GM12878 (cell line): ENCODE results near the gene ACVR1. TPM values are rescaled to one million over a fixed set of nuclear protein-coding genes. Genes with fewer than 3 reads are reported as not detected.

Experiments used
- ATAC-seq: fragments of 200-7000 bp; cut with Tn5 transposase; 3 replicates; pipeline ENCODE4 v1.9.1; 2020; ENCODE audit warnings: mild to moderate bottlenecking, moderate library complexity
- BruUV-seq: library from RNA; stranded (reverse); fragments of 400-500 nt; replicated peaks from 2 replicates; lab custom pipeline; 2021; lab: Mats Ljungman, UMichigan
- CTCF ChIA-PET: fragments of 300-600 bp; sonication (Branson Sonifier 250); formaldehyde crosslinking; extraction: SDS; loops from one replicate; lab custom pipeline; 2021; ENCODE audit warnings: inconsistent platforms; lab: Yijun Ruan, JAX
- POLR2A ChIA-PET: fragments of 350-600 bp; formaldehyde crosslinking; extraction: SDS; loops from one replicate; lab custom pipeline; 2021; ENCODE audit warnings: inconsistent platforms; lab: Charles Lee
- RAD21 ChIA-PET: fragments of 300-600 bp; sonication (Branson Sonifier 250); formaldehyde crosslinking; loops from one replicate; lab custom pipeline; 2023; ENCODE audit warnings: antibody characterized with exemption; ENCODE audit not compliant: unreplicated experiment; lab: Charles Lee
- SMC1A ChIA-PET: fragments of 300-600 bp; sonication (Branson Sonifier 250); formaldehyde crosslinking; loops from one replicate; lab custom pipeline; 2023; ENCODE audit not compliant: unreplicated experiment, uncharacterized antibody; lab: Charles Lee
- DNase-seq: peaks from one replicate; pipeline ENCODE4 v3.0.0-alpha.2; 2011; ENCODE audit warnings: low read depth, low spot score
- FAIRE-seq: peaks from 3 replicates; lab custom pipeline; 2011; peaks lifted over from hg19 to GRCh38; lab: Jason Lieb, UNC
- H2AFZ ChIP-seq: 2 replicates; pipeline ENCODE4 v1.6.0; 2011; ENCODE audit warnings: low read depth, low read length, control low read depth; ENCODE audit not compliant: control insufficient read depth
- H3K27ac ChIP-seq: 2 replicates; pipeline ENCODE4 v1.5.1; 2011; ENCODE audit warnings: control low read depth; ENCODE audit not compliant: control insufficient read depth, insufficient read depth
- H3K27me3 ChIP-seq, 2 experiments: replicated peaks in 1 of 2; 2 replicates each; pipeline versions ENCODE4 v1.6.0 to v1.6.1; 2011; ENCODE audit warnings: low read length in 1 of 2; ENCODE audit not compliant: control insufficient read depth in 2 of 2, insufficient read depth in 2 of 2
- H3K36me3 ChIP-seq, 2 experiments: 2 replicates each; pipeline ENCODE4 v1.5.1; 2011; ENCODE audit warnings: low read length in 1 of 2; ENCODE audit not compliant: control insufficient read depth in 2 of 2, insufficient read depth in 2 of 2
- H3K4me1 ChIP-seq: 2 replicates; pipeline ENCODE4 v1.6.1; 2011; ENCODE audit warnings: mild to moderate bottlenecking, low read length, moderate library complexity, mixed read lengths; ENCODE audit not compliant: control insufficient read depth, insufficient read depth
- H3K4me2 ChIP-seq: 2 replicates; pipeline ENCODE4 v1.6.0; 2011; ENCODE audit warnings: control low read depth; ENCODE audit not compliant: control insufficient read depth, insufficient read depth
- H3K4me3 ChIP-seq: fragments of 200-600 bp; sonication (generic); 2 replicates; pipeline ENCODE4 v1.5.1; 2016
- H3K79me2 ChIP-seq: 2 replicates; pipeline ENCODE4 v1.6.0; 2011; ENCODE audit warnings: low read length; ENCODE audit not compliant: control insufficient read depth, insufficient read depth
- H3K9ac ChIP-seq: 2 replicates; pipeline ENCODE4 v1.8.0; 2011; ENCODE audit warnings: low read length, control low read depth, mixed read lengths; ENCODE audit not compliant: control insufficient read depth, insufficient read depth
- H3K9me3 ChIP-seq: replicated peaks from 3 replicates; pipeline ENCODE4 v1.5.1; 2011; ENCODE audit warnings: mild to moderate bottlenecking, low read length; ENCODE audit not compliant: control insufficient read depth, insufficient read depth
- H4K20me1 ChIP-seq: 2 replicates; pipeline ENCODE4 v1.6.0; 2011; ENCODE audit not compliant: control insufficient read depth, insufficient read depth
- EGR1 ChIP-seq, 2 experiments: IDR thresholded peaks; 1 replicate in 1 of 2; 2 replicates in 1 of 2; pipeline ENCODE4 v1.6.1; 2011 to 2012; ENCODE audit warnings: low read depth in 2 of 2, low read length in 2 of 2, borderline replicate concordance in 1 of 2, mild to moderate bottlenecking in 1 of 2, moderate library complexity in 1 of 2
- HCFC1 ChIP-seq: fragments of 150-350 bp; IDR thresholded peaks from 2 replicates; pipeline ENCODE4 v1.6.1; 2014; ENCODE audit warnings: low read length
- HSF1 ChIP-seq: fragments of 150-350 bp; IDR thresholded peaks from 2 replicates; pipeline ENCODE4 v1.6.1; 2014; ENCODE audit warnings: mild to moderate bottlenecking, low read depth, low read length
- RAD51 ChIP-seq: fragments of 450-650 bp; IDR thresholded peaks from 2 replicates; pipeline ENCODE4 v1.6.1; 2016; ENCODE audit warnings: moderate library complexity, mild to moderate bottlenecking, inconsistent platforms
- SMAD1 ChIP-seq: fragments of 450-650 bp; IDR thresholded peaks from 2 replicates; pipeline ENCODE4 v1.6.1; 2018; ENCODE audit warnings: mild to moderate bottlenecking, low read depth; ENCODE audit not compliant: partially characterized antibody
- TCF3 ChIP-seq: IDR thresholded peaks from 2 replicates; pipeline ENCODE4 v1.6.1; 2012; ENCODE audit warnings: low read depth, mild to moderate bottlenecking, low read length, borderline replicate concordance; ENCODE audit not compliant: insufficient read depth
- WRNIP1 ChIP-seq: IDR thresholded peaks from 2 replicates; pipeline ENCODE4 v1.6.1; 2011; ENCODE audit warnings: low read depth, low read length, improper control_type of control experiment, borderline replicate concordance
- YY1 ChIP-seq: IDR thresholded peaks from 2 replicates; pipeline ENCODE4 v1.6.1; 2011; ENCODE audit warnings: low read depth, mild to moderate bottlenecking, low read length
- ZBTB4 ChIP-seq: fragments of 450-650 bp; formaldehyde crosslinking; IDR thresholded peaks from 2 replicates; pipeline ENCODE4 v1.4.0; 2022; ENCODE audit warnings: mild to moderate bottlenecking, moderate library complexity
- ZNF217 ChIP-seq: fragments of 450-650 bp; IDR thresholded peaks from 2 replicates; pipeline ENCODE4 v1.6.1; 2017; ENCODE audit warnings: antibody characterized with exemption, mild to moderate bottlenecking
- ZNF24 ChIP-seq: fragments of 450-650 bp; IDR thresholded peaks from 2 replicates; pipeline ENCODE4 v1.6.1; 2017; ENCODE audit warnings: antibody characterized with exemption, mild to moderate bottlenecking
- WGBS: methylation state at CpG from one replicate; pipeline ENCODE4 v1.1.6; 2016; ENCODE audit warnings: low lambda C conversion rate; ENCODE audit not compliant: insufficient replicate concordance, insufficient coverage; ENCODE audit errors: missing lambda C conversion rate; 5-methylcytosine and 5-hydroxymethylcytosine counted together
- in situ Hi-C: fragments of 300-500 bp; cut with MboI; formaldehyde crosslinking; loops from 9 replicates; pipeline ENCODE4 v1.14.3; 2018; ENCODE audit warnings: mixed read lengths
- intact Hi-C: fragments of 100-400 bp; cut with micrococcal nuclease; formaldehyde crosslinking; loops from one replicate; pipeline ENCODE4 v1.14.2; 2022; ENCODE audit not compliant: unreplicated experiment
- polyA plus RNA-seq, 11 experiments: library from polyadenylated mRNA; depleted of rRNA in 4 of 11; unstranded in 6 of 11; stranded (reverse) in 5 of 11; fragments of >200 nt; fragmentation: Nextera tagmentation in 4 of 11; fragmentation: Illumina TruSeq in 1 of 11; extraction: Ambion mirVana in 4 of 11; extraction: Trizol in 1 of 11; gene quantifications; 1 replicate in 1 of 11; 2 replicates in 10 of 11; pipeline versions ENCODE4 v1.2.1 to v1.2.3, GENCODE V29; 2011 to 2016; ENCODE audit warnings: inconsistent platforms in 2 of 11, missing spikeins in 2 of 11, low read depth in 1 of 11
- total RNA-seq, 4 experiments: library from RNA; depleted of rRNA in 3 of 4; stranded (reverse); fragments of >200 nt in 3 of 4; fragmentation: Illumina TruSeq in 1 of 4; extraction: Trizol in 1 of 4; gene quantifications; 2 replicates each; pipeline versions ENCODE4 v1.2.1 to v1.2.3, GENCODE V29; 2013 to 2021
- TF ChIP-seq, protein P1 (sequence below): fragments of 450-650 bp; IDR thresholded peaks from 2 replicates; pipeline ENCODE4 v1.6.1; 2017; ENCODE audit warnings: borderline replicate concordance
- TF ChIP-seq, protein P2 (sequence below): fragments of 450-650 bp; IDR thresholded peaks from 2 replicates; pipeline ENCODE4 v1.6.1; 2018; ENCODE audit warnings: mild to moderate bottlenecking, low read depth, moderate library complexity; ENCODE audit not compliant: partially characterized antibody

ACVR1 gene
- total and polyA plus RNA-seq, 10 of the 15 experiments (the other 5 are each of a cell fraction or from before 2014, with no cell fraction given) = 0.06 to 0.24 (median 0.14) TPM; not detected in 4

DNA sequence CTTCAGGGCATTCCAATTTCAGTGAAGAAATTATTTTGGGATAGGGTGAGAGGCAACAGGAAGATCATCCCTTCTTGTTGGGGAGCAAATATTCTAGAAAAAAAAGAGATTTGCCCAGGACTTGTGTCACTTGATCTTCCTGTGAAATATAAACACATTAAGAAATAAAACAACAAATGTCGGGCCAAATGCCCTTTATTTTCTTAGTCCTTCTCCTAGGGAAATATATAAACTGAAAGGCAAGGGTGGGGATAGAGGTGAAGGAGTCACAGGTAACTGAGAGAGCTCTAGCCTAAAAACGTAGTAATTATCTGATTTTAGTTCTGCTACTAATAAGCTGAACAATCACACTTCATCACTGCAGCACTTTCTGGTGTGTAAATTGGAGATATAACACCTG is 142.9 kb downstream of the ACVR1 start (continued):
- TF ChIP-seq TCF3 (no peak), SMAD1 (no peak), ZNF24 (no peak), EGR1 (IDR thresholded peaks at IDR 0.05; ENCODE audit: borderline replicate concordance in 1 of 2, low read depth in 2 of 2, low read length in 2 of 2) (no peak), RAD51 (no peak)

- POLR2A ChIA-PET = no interaction called here
- DNase-seq (no peak), ATAC-seq (no peak), FAIRE-seq (no peak)
- TF ChIP-seq WRNIP1 (no peak), YY1 (no peak), ZBTB4 (no peak), SMAD1 (no peak), HSF1 (no peak), HCFC1 (no peak), ZNF217 (no peak)
- TF ChIP-seq, protein P1, sequence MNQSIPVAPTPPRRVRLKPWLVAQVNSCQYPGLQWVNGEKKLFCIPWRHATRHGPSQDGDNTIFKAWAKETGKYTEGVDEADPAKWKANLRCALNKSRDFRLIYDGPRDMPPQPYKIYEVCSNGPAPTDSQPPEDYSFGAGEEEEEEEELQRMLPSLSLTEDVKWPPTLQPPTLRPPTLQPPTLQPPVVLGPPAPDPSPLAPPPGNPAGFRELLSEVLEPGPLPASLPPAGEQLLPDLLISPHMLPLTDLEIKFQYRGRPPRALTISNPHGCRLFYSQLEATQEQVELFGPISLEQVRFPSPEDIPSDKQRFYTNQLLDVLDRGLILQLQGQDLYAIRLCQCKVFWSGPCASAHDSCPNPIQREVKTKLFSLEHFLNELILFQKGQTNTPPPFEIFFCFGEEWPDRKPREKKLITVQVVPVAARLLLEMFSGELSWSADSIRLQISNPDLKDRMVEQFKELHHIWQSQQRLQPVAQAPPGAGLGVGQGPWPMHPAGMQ = no peak
- TF ChIP-seq, protein P2, sequence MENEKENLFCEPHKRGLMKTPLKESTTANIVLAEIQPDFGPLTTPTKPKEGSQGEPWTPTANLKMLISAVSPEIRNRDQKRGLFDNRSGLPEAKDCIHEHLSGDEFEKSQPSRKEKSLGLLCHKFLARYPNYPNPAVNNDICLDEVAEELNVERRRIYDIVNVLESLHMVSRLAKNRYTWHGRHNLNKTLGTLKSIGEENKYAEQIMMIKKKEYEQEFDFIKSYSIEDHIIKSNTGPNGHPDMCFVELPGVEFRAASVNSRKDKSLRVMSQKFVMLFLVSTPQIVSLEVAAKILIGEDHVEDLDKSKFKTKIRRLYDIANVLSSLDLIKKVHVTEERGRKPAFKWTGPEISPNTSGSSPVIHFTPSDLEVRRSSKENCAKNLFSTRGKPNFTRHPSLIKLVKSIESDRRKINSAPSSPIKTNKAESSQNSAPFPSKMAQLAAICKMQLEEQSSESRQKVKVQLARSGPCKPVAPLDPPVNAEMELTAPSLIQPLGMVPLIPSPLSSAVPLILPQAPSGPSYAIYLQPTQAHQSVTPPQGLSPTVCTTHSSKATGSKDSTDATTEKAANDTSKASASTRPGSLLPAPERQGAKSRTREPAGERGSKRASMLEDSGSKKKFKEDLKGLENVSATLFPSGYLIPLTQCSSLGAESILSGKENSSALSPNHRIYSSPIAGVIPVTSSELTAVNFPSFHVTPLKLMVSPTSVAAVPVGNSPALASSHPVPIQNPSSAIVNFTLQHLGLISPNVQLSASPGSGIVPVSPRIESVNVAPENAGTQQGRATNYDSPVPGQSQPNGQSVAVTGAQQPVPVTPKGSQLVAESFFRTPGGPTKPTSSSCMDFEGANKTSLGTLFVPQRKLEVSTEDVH = no peak
- no peak overlapping the region for H2AFZ ChIP-seq
- no peaks in the 10 kb centered on the region for H3K27me3 ChIP-seq
- no peak overlapping the region for H3K9ac ChIP-seq
- no peak overlapping the region for H3K27ac ChIP-seq
- RAD21 ChIA-PET = no interaction called here
- SMC1A ChIA-PET = no interaction called here
- H3K4me1 ChIP-seq = no peaks in the 10 kb centered on the region
- H3K79me2 ChIP-seq = no peaks in the 10 kb centered on the region
- CTCF ChIA-PET = no interaction called here
- in situ Hi-C loops (no loop called here), intact Hi-C loops (no loop called here)
- no TSS peak for BruUV-seq
- H3K36me3 ChIP-seq = no peaks in the 10 kb centered on the region
- H4K20me1 ChIP-seq = no peaks in the 10 kb centered on the region
- no peak overlapping the region for H3K4me2 ChIP-seq
- 39% methylated on average over 3 of the region's 3 CpGs for WGBS
- H3K9me3 ChIP-seq = no peaks in the 10 kb centered on the region; the same call in 2 of the 3 replicates
- no peak overlapping the region for H3K4me3 ChIP-seq
Observed at GRCh38 chr2:157732596-157732995, 143.5 kb downstream of the ACVR1 start.
